CD4-positive, alpha-beta T cell treated with Interleukin-15 for 1 hour (primary cell): Measurements from ENCODE around the gene TDRKH.
"Not testable (repeated sequence)": the region's sequence is repeated elsewhere in the genome, so short reads cannot be mapped to it uniquely, and the experiment has no call there.

Experiments
- DNase-seq: peaks from one replicate; pipeline ENCODE4 v3.0.0-alpha.2; 2020

TDRKH gene

DNA sequence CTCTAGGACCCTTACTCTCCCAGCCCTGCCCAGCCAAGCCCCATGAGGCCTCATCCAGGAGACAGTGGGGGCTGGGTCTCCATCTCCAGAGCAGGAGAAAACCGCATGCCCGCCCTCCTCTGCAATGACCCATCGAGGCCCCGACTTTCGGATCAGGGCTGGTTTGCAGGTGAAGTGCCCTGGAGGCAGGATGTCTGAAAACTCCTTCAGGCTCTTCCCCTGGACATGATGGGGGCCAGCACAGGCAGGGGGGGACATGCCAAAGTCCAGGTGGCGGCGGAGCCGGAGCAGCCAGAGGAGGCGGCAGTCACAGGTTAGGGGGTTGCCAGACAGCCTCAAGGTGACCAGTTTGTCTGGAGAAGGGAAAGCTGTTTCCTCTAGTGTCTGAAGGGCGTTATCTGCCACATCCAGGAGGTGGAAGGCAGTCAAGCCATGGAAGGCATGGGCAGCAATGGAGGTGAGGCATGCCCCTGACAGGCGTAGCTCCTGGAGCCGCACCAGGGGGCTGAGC is 11.1 kb upstream of the TDRKH start:
- no peak for DNase-seq

DNA sequence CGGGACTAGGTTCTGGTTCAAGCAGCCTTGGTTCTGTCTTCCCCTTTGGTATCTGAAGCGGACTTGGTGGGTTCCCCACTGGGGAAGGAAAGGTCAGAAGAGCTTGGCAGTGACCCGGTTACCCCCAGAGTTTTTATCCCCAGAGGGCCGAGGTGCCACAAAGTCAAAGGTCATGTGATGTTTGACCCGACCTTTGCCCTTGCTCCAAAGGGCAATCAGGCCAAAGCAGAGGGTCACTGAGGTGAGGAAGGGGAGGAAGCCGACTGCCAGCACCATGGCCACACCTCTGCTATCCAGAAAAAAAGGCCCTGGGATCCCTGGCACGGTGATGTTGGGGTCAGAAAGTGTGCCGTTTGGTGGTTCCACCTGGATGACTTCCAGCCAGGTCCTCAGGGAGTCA is 10.5 kb upstream of the TDRKH start:
- DNase-seq, result no peak

DNA sequence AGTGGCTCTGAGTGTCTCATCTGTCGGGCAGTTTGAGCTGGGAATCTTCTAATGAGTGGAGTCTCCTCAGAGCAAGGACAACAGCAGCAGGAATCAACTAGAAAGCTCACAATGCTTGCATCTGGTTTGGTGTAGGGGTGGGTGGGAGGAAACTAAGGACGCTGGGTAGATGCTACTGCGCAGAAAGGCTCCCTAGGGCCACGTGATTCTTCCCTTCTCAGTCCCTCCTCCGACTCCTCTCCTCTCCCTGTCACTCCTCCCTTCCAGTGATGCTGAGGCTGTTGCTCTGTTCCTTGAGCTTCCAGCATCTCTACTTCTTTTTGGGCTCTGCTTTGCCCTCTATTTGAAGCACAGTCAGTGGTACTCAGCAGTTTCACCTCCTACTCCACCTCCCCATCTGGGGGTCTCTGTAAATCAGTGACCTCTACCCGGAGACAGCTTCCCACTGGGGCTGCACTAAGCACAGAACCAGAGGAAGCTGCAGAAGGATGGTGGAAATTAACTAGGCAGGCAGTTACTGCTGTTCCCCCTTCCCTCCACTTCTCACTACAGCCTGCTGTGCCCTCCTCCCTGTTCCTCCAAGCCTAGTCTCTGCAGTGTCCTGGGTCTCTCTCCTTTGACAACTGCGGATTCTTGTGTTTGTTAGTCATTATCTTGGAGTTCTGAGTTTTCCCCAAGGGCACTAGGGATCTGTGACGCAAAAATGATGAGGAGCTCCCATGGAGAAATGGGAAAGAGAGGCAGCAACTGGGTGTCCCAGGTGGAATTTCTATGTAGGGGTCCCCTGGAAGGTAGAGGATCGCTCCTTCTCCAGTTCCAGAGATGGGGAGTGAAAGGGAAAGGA is 9.1 kb upstream of the TDRKH start:
- DNase-seq, result no peak

DNA sequence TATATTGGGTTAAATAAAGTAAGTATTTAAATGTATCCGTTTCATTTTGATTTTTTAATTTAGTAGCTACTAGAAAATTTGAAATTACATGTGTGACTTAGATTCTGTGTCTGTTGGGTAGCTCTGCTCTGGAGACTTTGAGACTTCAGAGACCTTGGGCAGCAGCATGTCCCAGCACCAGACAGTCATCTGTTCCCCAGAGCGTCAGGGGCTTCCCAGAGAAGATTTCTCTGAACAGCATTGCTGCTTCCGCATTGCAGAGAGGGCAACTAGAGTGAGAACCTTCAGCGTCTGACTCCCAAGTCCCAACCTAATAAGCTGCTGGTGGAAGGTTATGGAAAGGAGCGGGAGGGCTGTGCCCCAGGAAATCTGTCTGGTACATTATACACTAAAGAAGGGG is 8.3 kb upstream of the TDRKH start:
- no peak for DNase-seq

DNA sequence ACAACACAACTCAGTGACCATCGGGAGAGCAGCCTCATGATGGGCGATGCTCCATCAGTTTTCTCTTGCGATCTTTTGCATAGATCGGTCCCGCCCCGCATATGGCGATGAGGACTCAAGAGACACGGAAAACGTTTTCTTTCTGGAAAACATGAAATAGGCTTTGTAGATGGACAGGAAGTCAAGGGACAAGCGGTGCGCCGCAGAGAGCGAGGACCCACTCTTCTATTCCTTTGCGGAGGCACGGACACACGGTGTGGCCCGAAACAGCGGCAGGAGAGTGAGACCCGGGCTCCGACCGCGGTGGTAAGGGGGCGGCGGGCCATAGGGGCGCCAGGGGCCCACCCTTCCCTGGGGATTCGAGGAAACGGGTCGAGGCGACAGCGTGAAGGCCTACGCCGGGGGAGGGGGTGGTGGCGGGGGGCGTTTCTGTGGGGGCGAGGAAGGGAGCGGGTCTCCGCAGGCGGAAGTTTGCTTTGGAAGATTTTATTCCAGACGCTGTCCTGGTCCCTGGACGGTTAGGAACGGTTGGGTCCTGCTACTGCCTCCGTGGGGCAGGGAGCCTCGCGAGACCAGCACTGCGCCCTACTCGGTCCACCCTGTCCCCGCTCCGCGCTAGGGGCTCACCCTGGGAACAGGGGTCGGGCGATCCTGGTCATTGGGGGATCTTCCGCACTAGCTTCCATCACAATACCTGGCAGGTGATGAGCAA is 796 bp upstream of the TDRKH start:
- no peak for DNase-seq

DNA sequence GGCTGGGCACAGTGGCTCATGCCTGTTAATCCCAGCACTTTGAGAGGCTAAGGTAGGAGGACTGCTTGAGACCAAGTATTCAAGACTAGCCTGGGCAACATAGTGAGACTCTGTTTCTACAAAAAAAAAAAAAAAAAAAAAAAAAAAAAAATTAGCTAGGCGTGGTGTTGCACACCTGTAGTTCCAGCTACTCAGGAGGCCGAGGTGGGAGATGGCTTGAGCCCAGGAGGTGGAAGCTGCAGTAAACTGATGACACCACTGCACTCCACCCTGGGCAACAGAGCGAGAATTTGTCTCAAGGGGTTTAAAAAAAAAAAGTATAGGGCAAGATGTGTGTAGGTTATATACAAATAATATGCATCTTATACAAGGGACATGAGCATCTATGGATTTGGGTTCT is 2.6 kb downstream of the TDRKH start:
- no peak for DNase-seq

DNA sequence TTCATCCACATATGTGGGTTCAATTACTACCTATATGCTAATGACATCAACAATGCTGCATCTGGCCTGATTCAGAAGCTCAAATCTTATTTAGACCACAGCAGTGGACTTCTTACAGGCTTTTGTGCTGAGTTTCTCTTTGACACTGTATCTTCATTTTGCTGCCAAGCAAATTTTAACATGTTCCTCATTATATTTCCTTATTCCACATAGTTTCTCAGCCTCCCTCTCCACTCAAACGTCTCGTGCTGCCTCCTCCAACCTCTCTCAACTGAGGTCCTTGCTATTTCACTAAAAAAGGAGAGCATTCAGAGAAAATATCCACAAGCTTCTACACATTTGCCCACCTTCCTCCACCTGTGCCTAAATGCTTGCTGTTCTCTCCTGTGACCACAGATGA is 6.5 kb downstream of the TDRKH start:
- DNase-seq, result no peak

DNA sequence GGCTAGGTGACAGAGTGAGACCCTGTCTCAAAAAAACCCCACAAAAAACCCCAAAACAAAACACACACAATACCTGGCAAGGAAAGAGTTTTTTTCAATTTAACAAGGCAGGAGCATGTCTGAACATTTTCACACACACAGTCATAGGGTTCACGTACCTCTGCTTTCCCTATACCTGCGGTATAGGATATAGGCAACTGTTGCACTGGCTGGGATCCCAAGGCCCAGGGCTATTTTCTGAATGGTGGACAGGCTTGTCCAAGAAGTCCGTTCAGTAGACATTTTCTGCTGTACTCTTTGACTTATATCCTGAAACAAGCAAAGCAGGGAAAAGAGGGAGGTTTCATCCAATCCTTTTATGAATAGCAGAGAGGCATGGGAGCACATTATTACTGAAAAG is 7.6 kb downstream of the TDRKH start:
- no peak for DNase-seq

DNA sequence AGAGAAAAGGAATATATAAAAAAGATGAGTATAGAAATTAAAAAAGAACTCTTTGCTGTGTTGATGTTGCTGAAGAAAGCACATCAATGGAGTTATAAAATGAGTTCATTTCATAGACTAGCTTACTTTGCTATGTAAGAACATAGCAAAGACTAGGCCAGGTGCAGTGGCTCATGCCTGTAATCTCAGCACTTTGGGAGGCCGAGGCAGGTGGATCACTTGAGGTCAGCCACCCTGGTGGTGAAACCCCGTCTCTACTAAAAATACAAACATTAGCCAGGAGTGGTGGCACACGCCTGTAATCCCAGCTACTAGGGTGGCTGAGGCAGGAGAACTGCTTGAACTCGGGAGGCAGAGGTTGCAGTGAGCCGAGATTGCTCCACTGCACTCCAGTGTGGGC is 8.3 kb downstream of the TDRKH start:
- DNase-seq, result not testable (repeated sequence)

DNA sequence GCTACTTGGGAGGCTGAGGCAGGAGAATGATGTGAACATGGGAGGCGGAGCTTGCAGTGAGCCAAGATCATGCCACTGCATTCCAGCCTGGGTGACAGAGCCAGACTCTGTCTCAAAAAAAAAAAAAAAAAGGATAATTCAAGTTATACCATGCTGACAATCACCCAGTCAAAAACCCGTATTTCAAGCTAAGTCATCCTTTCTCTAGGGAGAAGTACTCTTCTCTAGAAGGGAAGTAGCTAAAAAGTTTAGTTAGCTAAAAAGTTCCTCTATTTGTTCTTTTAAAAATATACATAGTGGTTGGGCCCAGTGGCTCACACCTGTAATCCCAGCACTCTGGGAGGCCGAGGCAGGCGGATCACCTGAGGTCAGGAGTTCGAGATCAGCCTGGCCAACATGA is 9.6 kb downstream of the TDRKH start:
- DNase-seq, result not testable (repeated sequence)

DNA sequence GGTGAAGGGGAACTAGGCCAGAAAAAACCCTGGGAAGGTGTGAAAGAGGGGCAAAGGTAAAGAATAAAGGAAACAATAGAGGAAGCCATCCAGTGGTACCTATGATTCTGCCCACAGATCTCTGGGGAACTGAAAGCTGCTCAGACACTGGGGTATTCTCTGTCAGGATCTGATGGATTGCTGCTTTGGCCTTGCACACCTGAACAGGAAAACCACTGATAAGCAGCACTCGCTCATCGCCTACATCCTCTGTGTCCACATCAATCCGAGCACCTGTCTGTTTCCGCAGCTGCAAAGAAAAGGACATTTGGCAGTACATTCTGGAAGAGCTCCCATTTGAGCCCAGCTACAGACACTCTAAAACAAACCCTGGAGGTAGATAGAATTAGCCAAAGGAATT is 10.4 kb downstream of the TDRKH start:
- DNase-seq, result no peak

DNA sequence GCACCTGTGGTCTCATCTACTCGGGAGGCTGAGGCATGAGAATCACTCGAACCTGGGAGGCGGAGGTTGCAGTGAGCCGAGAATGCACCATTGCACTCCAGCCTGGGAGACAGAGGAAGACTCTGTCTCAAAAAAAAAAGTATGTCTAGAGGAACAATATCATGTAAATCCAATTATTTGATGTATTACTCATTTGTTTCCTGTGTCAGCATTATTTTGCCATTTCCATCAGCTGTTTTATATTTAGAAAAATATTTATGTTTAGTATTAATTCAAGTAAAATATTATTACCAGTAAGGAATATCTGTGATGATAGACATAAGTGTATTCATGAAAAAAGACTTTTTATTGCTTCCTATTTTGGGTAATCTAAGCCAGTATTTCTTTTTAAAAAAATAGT is 13.0 kb downstream of the TDRKH start:
- no peak for DNase-seq

DNA sequence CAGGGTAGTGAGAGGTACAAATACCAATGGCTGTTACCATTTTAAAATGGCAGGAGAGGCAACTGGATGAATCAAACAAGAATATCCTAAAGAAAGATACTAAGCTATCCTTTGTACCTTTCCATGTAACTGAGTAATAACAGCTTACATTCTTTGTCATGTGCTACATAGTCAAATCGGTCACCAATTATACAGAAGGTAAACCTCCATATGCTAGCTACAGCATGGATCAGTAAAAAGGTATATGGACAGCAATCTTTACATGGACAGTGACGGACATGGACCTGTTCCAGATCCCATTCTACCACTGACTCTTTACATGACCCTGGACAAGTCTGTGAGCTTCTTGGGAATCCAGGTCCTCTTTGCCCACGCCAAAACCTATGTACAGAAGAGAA is 13.6 kb downstream of the TDRKH start:
- no peak for DNase-seq

DNA sequence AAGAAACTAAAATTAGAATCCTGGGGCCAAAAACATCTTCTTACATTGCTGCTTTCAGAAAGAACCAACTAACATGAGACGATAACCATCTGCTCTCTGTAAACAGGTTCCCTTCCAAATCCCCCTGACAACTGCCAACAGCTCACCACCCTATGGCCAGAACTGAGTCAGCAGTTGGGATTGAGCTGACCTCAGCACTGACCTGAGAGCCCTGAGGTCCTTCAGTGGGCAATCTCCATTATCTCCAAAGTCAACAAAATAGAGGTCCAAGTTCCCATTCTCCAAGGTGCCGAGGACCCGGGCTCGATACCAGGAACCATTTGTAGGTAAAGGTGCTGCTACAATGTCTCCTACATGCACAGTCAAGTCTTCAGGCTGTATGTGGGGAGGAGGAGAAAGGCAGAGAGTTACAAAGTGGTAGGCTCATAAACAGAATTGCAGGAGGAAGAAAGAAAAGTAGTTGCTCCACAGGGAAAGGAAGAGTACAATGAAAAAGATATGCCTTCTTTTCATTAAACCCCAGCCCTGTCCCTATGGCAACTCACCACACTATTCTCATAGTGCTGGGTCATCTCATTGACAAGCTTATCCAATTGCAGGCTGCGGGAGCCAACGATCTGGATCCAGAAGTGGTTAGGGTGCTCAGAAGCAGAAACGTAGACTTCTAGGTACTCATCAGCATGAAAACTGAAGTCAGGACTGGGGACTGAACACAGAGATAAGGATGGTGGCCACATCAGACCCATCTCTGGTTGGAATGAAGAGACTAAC is 14.2 kb downstream of the TDRKH start:
- no peak for DNase-seq

DNA sequence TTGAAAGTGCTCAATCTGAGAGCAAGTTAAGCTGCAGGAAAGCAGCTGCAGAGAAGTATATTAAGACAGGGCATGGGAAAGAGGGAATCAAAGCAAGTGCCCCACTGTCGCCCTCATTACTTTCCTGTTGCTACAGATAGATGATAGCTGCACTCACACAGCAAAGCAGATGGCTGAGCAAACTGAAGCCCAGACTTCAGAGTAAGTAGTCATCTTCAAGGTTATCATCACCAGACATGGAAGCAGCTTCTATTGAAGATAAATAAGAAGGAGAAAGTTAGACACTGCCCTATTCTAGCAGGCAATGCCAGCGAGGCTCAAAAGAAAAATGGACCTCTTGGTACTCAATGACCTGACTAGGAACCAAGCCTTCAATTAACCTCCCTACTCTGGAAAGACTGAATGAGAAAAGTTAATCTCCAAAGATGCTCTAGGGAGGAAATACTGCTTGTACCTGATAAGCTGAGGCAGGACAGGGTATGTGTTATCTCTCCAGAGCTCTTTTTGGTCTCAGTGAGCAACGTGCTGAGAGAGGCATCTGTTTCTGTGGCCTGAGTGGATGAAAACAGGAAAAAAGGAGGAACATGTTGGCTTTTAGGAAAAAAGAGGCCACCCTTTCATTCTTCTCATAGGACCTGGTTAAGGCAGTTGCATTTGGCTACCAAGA is 15.9 kb downstream of the TDRKH start:
- DNase-seq, result no peak

DNA sequence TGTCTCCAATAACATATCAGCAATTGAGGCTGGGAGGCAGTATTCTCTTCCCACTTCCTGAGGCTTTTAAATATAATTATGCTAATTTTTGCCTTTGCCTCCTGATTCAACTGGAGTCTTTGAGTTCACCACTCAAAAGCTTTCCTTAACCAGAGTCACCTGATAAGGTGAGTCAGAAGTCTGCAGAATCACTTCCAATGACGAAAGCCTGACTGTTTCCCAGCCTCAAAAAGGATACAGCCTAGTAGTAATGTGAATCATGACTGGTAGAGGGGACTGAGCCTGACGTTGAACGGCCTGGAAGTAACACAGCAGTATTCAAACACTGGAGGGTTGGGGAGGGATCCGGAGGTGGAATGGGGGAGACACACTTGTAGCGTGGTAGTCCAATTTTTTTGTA is 16.6 kb downstream of the TDRKH start:
- no peak for DNase-seq

DNA sequence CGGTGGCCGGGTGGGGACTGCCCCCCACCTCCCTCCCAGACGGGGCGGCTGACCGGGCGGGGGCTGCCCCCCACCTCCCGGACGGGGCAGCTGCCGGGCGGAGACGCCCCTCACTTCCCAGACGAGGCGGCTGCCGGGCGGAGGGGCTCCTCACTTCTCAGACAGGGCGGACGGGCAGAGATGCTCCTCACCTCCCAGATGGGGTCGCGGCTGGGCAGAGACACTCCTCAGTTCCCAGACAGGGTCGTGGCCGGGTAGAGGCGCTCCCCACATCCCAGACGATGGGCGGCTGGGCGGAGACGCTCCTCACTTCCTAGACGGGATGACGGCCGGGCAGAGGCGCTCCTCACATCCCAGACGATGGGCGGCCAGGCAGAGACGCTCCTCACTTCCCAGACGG is 21.0 kb downstream of the TDRKH start:
- DNase-seq, result not testable (repeated sequence)

DNA sequence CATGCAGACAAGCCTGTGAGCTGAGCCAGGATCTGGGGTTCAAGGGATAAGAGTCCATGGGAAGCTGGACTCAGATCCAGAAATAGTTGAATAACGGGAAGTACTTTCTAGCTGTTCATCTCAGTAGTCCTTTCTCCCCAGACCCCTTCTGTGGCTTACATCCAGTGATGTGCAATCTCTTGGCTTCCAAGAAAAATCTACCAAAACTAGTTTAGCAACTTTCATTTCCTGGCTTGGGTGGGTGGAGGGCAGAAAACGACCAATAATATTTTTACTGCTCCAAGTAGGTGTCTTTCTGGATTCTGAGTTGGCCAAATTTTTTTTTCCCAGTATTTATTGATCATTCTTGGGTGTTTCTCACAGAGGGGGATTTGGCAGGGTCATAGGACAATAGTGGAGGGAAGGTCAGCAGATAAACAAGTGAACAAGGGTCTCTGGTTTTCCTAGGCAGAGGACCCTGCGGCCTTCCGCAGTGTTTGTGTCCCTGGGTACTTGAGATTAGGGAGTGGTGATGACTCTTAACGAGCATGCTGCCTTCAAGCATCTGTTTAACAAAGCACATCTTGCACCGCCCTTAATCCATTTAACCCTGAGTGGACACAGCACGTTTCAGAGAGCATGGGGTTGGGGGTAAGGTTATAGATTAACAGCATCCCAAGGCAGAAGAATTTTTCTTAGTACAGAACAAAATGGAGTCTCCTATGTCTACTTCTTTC is 21.8 kb downstream of the TDRKH start:
- DNase-seq, result not testable (repeated sequence)

DNA sequence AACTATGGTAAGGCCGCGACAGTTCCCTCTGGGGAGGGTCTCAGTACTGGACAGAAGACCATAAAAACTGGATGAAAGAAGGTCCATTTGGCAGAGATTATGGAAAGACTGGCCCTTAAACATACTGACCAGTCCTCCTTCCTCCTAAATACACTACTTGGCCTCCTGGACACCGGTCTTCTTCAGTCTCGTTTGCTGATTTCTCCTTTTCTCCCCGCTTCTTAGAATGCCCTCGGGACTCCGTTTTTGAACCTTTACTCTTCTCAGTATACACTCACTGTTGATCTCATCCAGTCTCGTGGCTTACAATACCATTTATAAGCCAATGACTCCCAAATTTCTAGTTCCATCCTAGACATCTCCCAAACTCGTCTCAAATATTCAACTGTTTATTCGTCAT is 26.3 kb downstream of the TDRKH start:
- no peak for DNase-seq

DNA sequence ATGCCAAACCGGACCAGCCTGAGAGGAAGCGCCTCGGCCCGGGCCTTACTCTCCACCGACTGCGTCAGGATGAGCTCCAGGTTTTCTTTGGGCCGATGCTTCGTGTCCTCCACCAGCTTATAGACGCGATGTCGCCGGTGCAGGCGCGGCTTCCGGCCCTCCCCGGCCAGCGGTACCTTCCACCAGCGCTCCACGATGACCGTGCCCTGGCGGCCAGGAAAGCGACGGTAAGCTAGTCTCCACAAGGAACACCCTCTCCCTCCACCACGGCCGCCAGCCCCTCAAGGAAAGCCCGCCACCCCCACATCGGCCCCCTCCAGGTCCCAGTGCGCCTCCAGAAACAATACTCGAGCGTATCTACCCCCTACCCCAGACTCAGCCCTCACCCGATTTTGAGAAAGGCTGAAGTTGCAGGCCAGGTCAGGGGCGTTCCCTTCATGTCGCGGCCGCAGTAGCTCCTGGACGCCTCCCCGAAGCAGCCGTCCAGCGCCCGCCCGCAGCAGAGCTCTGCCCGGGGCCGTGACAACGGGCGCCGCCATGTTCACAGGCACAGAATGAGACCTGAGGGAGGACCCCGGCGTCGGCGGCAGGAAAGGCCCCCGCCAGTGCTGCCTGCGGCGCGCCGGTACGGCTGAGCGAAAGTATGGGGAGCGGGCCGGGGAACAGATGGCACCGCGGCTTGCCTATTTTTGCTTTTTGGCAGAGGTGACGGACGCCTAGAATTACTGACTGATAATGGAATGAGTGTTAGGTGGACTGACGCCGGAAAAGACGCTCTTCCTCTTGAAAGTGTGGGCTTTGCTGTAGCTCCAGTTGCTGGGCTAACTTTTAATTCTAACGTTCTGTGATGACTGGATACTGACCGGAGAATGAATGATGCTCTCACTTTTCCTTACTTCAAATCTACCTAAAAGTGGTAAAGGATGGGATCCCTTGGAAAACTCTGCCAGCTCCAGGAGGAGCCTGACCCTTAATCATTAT is 27.1 kb downstream of the TDRKH start, which contains the start of gene MRPL9:
TSS of gene MRPL9 (minus strand) at position 556 of the 981 bp plus-strand sequence. CDS start at position 539, 17 bp downstream.
- DNase-seq, result peak; percentile 82
